Measurements from ENCODE around the gene AMOT. TPM values are rescaled to one million over a fixed set of nuclear protein-coding genes. Genes with fewer than 3 reads are reported as not detected.

AMOT gene
- polyA plus RNA-seq, 1 donor from 2014 or later = 2.8 TPM

DNA sequence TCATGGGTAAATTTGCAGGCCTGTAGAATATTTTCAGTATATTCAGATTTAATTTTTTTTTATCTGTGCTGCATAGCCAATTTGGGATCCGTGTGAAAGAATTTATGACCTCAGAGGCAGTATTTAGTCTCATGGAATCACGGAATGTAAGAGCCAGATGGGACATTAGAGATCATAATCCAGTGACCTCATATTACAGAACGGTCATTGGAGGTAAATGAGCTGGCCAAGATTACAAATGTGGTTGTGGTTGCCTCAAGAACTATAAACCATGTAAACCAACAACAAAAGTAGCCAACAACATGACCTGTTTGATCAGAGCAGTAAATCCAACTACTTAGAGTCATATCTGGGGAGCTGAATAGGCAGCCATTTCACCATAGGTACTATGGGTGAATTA, 71.6 kb downstream of the AMOT start:
- no peaks in the 10 kb centered on the region for H3K9me2 ChIP-seq (ENCODE audit: insufficient read depth, low read length)
- no peaks in the 10 kb centered on the region for H3K36me3 ChIP-seq (ENCODE audit: insufficient read depth, low read length)
- H3F3A ChIP-seq (ENCODE audit: insufficient read depth, low read length, poor library complexity, severe bottlenecking) = no peaks in the 10 kb centered on the region
- H3K4me3 ChIP-seq (ENCODE audit: low read length) = no peak overlapping the region
- H3K9me3 ChIP-seq (ENCODE audit: low read length) = no peaks in the 10 kb centered on the region
- no peak overlapping the region for H3K27ac ChIP-seq (ENCODE audit: low read length)
- H3K4me2 ChIP-seq (ENCODE audit: low read length) = no peak overlapping the region
- TF ChIP-seq EP300 (conservative IDR thresholded peaks at IDR 0.05; ENCODE audit: poor library complexity, severe bottlenecking) (no peak), POLR2AphosphoS5 (IDR thresholded peaks at IDR 0.05) (no peak)
- TF ChIP-seq, protein P1, sequence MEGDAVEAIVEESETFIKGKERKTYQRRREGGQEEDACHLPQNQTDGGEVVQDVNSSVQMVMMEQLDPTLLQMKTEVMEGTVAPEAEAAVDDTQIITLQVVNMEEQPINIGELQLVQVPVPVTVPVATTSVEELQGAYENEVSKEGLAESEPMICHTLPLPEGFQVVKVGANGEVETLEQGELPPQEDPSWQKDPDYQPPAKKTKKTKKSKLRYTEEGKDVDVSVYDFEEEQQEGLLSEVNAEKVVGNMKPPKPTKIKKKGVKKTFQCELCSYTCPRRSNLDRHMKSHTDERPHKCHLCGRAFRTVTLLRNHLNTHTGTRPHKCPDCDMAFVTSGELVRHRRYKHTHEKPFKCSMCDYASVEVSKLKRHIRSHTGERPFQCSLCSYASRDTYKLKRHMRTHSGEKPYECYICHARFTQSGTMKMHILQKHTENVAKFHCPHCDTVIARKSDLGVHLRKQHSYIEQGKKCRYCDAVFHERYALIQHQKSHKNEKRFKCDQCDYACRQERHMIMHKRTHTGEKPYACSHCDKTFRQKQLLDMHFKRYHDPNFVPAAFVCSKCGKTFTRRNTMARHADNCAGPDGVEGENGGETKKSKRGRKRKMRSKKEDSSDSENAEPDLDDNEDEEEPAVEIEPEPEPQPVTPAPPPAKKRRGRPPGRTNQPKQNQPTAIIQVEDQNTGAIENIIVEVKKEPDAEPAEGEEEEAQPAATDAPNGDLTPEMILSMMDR (IDR thresholded peaks at IDR 0.05; ENCODE audit: poor library complexity, severe bottlenecking) = no peak
- H3K9ac ChIP-seq (ENCODE audit: low read length) = no peak overlapping the region
- H3K79me2 ChIP-seq (replicated peaks; ENCODE audit: insufficient read depth, low read length) = no peaks in the 10 kb centered on the region
- H2AFZ ChIP-seq (ENCODE audit: low read depth, low read length) = no peak overlapping the region
- no peaks in the 10 kb centered on the region for H3K27me3 ChIP-seq (ENCODE audit: insufficient read depth, low read depth, low read length)
- H4K20me1 ChIP-seq (ENCODE audit: insufficient read depth) = no peaks in the 10 kb centered on the region

DNA sequence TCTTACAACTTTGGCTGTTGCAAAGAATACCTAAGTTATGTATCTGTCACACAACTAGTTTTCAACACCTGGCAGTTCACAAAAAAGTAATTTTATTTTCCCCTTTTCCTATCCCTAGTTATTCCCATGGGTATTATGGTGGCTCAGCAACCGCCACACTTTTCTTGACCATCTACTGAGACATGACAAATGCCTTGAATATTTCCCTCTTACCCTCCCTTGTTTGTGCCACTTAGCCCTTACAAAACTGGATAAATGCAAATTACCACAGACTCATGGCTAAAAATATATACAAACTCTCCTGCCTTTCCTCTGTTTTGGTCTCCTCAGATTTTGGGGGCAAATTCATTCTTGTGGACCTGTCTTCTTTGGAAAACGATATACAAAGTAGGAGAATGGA, 72.1 kb downstream of the AMOT start:
- Histone ChIP-seq H3K9me3 (ENCODE audit: low read length) (no peaks in the 10 kb centered on the region), H3F3A (ENCODE audit: insufficient read depth, low read length, poor library complexity, severe bottlenecking) (no peaks in the 10 kb centered on the region), H2AFZ (ENCODE audit: low read depth, low read length) (no peak overlapping the region), H3K9ac (ENCODE audit: low read length) (no peak overlapping the region), H3K4me3 (ENCODE audit: low read length) (no peak overlapping the region), H3K36me3 (ENCODE audit: insufficient read depth, low read length) (no peaks in the 10 kb centered on the region), H3K4me2 (ENCODE audit: low read length) (no peak overlapping the region), H3K9me2 (ENCODE audit: insufficient read depth, low read length) (no peaks in the 10 kb centered on the region), H3K27ac (ENCODE audit: low read length) (no peak overlapping the region), H3K79me2 (replicated peaks; ENCODE audit: insufficient read depth, low read length) (no peaks in the 10 kb centered on the region), H4K20me1 (ENCODE audit: insufficient read depth) (no peaks in the 10 kb centered on the region), H3K27me3 (ENCODE audit: insufficient read depth, low read depth, low read length) (no peaks in the 10 kb centered on the region)
- TF ChIP-seq POLR2AphosphoS5 (IDR thresholded peaks at IDR 0.05) = no peak

DNA sequence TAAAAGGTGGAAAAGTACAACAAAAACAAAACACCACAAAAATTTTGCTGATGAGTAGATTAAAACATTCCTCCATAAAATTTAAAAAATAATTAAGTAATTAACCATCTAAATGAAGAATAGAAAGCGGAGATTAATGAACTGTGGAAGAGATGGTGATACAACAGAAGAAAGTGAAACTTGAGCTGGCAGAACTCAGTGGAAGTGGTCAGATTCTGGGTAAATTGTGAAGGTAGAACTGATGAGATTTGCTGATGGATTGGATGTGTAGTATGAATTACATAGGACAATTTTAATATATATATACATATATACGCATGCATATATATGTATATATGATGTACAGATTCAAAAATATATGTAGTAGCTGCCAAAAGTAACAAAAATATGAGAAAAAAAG, 73.9 kb downstream of the AMOT start:
- Histone ChIP-seq H3K9ac (ENCODE audit: low read length) (no peak overlapping the region), H3K9me2 (ENCODE audit: insufficient read depth, low read length) (no peaks in the 10 kb centered on the region), H3K9me3 (ENCODE audit: low read length) (no peaks in the 10 kb centered on the region), H3K4me2 (ENCODE audit: low read length) (no peak overlapping the region), H4K20me1 (ENCODE audit: insufficient read depth) (no peaks in the 10 kb centered on the region), H3K27me3 (ENCODE audit: insufficient read depth, low read depth, low read length) (no peaks in the 10 kb centered on the region), H3K4me3 (ENCODE audit: low read length) (no peak overlapping the region), H2AFZ (ENCODE audit: low read depth, low read length) (no peak overlapping the region), H3K27ac (ENCODE audit: low read length) (no peak overlapping the region), H3K79me2 (replicated peaks; ENCODE audit: insufficient read depth, low read length) (no peaks in the 10 kb centered on the region), H3K36me3 (ENCODE audit: insufficient read depth, low read length) (no peaks in the 10 kb centered on the region), H3F3A (ENCODE audit: insufficient read depth, low read length, poor library complexity, severe bottlenecking) (no peaks in the 10 kb centered on the region)
- TF ChIP-seq EP300 (conservative IDR thresholded peaks at IDR 0.05; ENCODE audit: poor library complexity, severe bottlenecking) (no peak), TAF1 (IDR thresholded peaks at IDR 0.05; ENCODE audit: low read depth) (no peak), POLR2AphosphoS5 (IDR thresholded peaks at IDR 0.05) (no peak), MXI1 (conservative IDR thresholded peaks at IDR 0.05; ENCODE audit: poor library complexity, severe bottlenecking) (no peak), SMC3 (conservative IDR thresholded peaks at IDR 0.05; ENCODE audit: poor library complexity) (no peak), EZH2 (IDR thresholded peaks at IDR 0.05; ENCODE audit: borderline replicate concordance, insufficient read depth, low read length, poor library complexity, severe bottlenecking) (no peak)
- TF ChIP-seq, protein P2, sequence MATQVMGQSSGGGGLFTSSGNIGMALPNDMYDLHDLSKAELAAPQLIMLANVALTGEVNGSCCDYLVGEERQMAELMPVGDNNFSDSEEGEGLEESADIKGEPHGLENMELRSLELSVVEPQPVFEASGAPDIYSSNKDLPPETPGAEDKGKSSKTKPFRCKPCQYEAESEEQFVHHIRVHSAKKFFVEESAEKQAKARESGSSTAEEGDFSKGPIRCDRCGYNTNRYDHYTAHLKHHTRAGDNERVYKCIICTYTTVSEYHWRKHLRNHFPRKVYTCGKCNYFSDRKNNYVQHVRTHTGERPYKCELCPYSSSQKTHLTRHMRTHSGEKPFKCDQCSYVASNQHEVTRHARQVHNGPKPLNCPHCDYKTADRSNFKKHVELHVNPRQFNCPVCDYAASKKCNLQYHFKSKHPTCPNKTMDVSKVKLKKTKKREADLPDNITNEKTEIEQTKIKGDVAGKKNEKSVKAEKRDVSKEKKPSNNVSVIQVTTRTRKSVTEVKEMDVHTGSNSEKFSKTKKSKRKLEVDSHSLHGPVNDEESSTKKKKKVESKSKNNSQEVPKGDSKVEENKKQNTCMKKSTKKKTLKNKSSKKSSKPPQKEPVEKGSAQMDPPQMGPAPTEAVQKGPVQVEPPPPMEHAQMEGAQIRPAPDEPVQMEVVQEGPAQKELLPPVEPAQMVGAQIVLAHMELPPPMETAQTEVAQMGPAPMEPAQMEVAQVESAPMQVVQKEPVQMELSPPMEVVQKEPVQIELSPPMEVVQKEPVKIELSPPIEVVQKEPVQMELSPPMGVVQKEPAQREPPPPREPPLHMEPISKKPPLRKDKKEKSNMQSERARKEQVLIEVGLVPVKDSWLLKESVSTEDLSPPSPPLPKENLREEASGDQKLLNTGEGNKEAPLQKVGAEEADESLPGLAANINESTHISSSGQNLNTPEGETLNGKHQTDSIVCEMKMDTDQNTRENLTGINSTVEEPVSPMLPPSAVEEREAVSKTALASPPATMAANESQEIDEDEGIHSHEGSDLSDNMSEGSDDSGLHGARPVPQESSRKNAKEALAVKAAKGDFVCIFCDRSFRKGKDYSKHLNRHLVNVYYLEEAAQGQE (IDR thresholded peaks at IDR 0.05; ENCODE audit: borderline replicate concordance) = no peak
- TF ChIP-seq, protein P1 (IDR thresholded peaks at IDR 0.05; ENCODE audit: poor library complexity, severe bottlenecking) = no peak

All from neural cell (in vitro differentiated cells).